ENCODE results near the gene FAM186B. TPM values are rescaled to one million over a fixed set of nuclear protein-coding genes. Genes with fewer than 3 reads are reported as not detected.

The FAM186B gene
- total and polyA plus RNA-seq, 2 donors (not counting 1 experiment from before 2014, with no cell fraction given): 0.10 to 0.33 TPM

GRCh38 chr12:49582850-49583249 lies 22.6 kb downstream of the FAM186B start:
- Histone ChIP-seq H3K79me2 (ENCODE audit: control insufficient read depth, insufficient read depth, low read length) (no peaks in the 10 kb centered on the region), H3K4me2 (ENCODE audit: extremely low read depth, insufficient read depth, low read length) (no peak overlapping the region), H4K20me1 (ENCODE audit: control insufficient read depth, extremely low read depth, insufficient read depth, low read length) (no peaks in the 10 kb centered on the region), H3K27me3 (ENCODE audit: control insufficient read depth, insufficient read depth, low read length) (no peaks in the 10 kb centered on the region), H3K36me3 (ENCODE audit: control insufficient read depth, insufficient read depth, low read length) (no peaks in the 10 kb centered on the region), H3K4me1 (ENCODE audit: control insufficient read depth, extremely low read depth, insufficient read depth, low read length) (no peaks in the 10 kb centered on the region), H3K27ac (ENCODE audit: insufficient read depth, low read length) (no peak overlapping the region), H2AFZ (ENCODE audit: low read length) (no peak overlapping the region), H3K4me3 (replicated peaks in 1 of 4; ENCODE audit: control extremely low read depth in 1 of 4, insufficient read depth in 1 of 4, low read depth in 3 of 4, low read length in 4 of 4) (no peak overlapping the region), H3K9ac (ENCODE audit: insufficient read depth, low read length) (no peak overlapping the region), H3K9me3 (ENCODE audit: control insufficient read depth, insufficient read depth, low read depth, low read length) (no peaks in the 10 kb centered on the region)
- peak in 1 of 2 donors; percentile 28 for DNase-seq (ENCODE audit: low read depth in 2 of 2)
- TF ChIP-seq CTCF (conservative IDR thresholded peaks at IDR 0.05 in 1 of 2, IDR thresholded peaks at IDR 0.05 in 1 of 2; ENCODE audit: low read depth in 1 of 2, low read length in 2 of 2): no peak

DNA sequence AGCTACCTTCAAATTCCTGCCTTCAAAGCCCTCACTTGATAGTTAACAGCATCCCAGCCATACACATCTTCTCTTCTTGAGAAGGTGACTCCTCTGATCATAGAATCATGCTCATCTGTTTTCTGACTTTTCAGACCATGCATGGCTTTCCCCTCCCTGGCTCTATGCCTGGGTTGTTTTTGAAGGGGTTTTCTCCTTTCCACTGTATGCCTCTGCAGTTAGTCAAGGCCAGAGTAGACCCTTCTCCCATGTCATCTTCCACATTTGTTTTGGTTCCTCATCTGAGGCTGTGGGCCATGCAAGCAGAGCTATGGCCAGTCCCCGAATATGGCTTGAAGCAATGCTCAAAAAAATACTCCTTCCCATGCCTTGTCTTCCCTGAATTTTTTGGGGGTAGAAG lies 23.2 kb downstream of the FAM186B start:
- Histone ChIP-seq H4K20me1 (ENCODE audit: control insufficient read depth, extremely low read depth, insufficient read depth, low read length) (no peaks in the 10 kb centered on the region), H3K9ac (ENCODE audit: insufficient read depth, low read length) (no peak overlapping the region), H3K4me1 (ENCODE audit: control insufficient read depth, extremely low read depth, insufficient read depth, low read length) (no peaks in the 10 kb centered on the region), H3K4me2 (ENCODE audit: extremely low read depth, insufficient read depth, low read length) (no peak overlapping the region), H3K36me3 (ENCODE audit: control insufficient read depth, insufficient read depth, low read length) (no peaks in the 10 kb centered on the region), H3K9me3 (ENCODE audit: control insufficient read depth, insufficient read depth, low read depth, low read length) (no peaks in the 10 kb centered on the region), H2AFZ (ENCODE audit: low read length) (no peak overlapping the region), H3K79me2 (ENCODE audit: control insufficient read depth, insufficient read depth, low read length) (no peaks in the 10 kb centered on the region), H3K27me3 (ENCODE audit: control insufficient read depth, insufficient read depth, low read length) (no peaks in the 10 kb centered on the region), H3K27ac (ENCODE audit: insufficient read depth, low read length) (no peak overlapping the region), H3K4me3 (replicated peaks in 1 of 4; ENCODE audit: control extremely low read depth in 1 of 4, insufficient read depth in 1 of 4, low read depth in 3 of 4, low read length in 4 of 4) (no peak overlapping the region)
- DNase-seq (ENCODE audit: low read depth in 2 of 2): no peak
- no peak for TF ChIP-seq EZH2 (IDR thresholded peaks at IDR 0.05; ENCODE audit: low read length, missing control alignments)
- no peak for TF ChIP-seq CTCF (conservative IDR thresholded peaks at IDR 0.05 in 1 of 2, IDR thresholded peaks at IDR 0.05 in 1 of 2; ENCODE audit: low read depth in 1 of 2, low read length in 2 of 2)

DNA sequence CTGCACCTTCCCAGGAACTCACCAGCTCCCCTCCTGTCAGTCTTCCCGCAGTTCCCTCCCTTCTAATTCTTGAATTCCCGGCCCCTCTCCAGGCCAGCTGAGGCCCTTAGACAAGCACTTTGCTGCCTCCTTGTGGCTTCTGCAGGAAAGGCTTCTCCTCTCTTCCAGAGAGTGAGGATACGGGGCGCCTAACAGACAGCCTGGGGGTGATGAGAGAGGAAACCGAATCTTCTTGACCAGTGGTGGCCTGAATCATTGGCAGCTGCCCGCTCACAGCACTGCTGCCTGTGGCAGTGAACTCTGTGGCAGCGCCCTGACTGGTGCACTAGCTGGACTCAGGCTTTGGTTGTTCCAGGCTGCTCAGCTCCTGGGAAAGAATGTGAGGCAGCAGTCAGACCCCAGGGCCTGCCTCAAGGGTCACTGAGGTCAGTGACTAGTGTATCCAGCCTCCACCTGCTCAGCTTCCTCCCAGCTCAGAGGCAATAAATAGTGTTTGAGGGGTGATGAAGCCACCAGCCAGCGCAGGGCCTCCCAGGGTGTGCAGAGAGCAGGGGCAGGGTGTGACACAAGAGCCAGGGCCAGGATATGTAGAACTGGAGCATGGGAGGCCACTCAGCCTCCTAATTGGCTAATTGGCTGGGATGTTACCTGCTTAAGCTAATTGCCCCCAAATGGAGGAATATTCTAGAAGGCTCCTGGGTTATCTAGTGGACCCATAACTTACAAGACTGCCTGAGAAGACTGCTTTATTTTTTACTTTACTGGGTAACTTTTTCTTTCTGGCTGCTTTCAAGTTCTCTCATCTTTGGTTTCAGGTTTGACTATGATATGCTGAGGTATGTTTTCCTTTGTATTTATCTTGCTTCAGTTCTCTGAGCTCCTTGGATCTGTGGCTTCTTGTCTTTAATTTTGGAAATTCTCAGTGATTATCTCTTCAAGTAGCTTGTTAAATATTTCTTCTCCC lies 24.6 kb downstream of the FAM186B start:
- H2AFZ ChIP-seq (ENCODE audit: low read length): no peak overlapping the region
- no peak overlapping the region for H3K9ac ChIP-seq (ENCODE audit: insufficient read depth, low read length)
- no peaks in the 10 kb centered on the region for H3K9me3 ChIP-seq (ENCODE audit: control insufficient read depth, insufficient read depth, low read depth, low read length)
- H3K27ac ChIP-seq (ENCODE audit: insufficient read depth, low read length): no peak overlapping the region
- no peaks in the 10 kb centered on the region for H3K79me2 ChIP-seq (ENCODE audit: control insufficient read depth, insufficient read depth, low read length)
- H3K27me3 ChIP-seq (ENCODE audit: control insufficient read depth, insufficient read depth, low read length): no peaks in the 10 kb centered on the region
- no peaks in the 10 kb centered on the region for H3K36me3 ChIP-seq (ENCODE audit: control insufficient read depth, insufficient read depth, low read length)
- no peaks in the 10 kb centered on the region for H4K20me1 ChIP-seq (ENCODE audit: control insufficient read depth, extremely low read depth, insufficient read depth, low read length)
- no peaks in the 10 kb centered on the region for H3K4me1 ChIP-seq (ENCODE audit: control insufficient read depth, extremely low read depth, insufficient read depth, low read length)
- H3K4me3 ChIP-seq (replicated peaks in 1 of 4; ENCODE audit: control extremely low read depth in 1 of 4, insufficient read depth in 1 of 4, low read depth in 3 of 4, low read length in 4 of 4): no peak overlapping the region
- peak; percentile 63 to 73 for DNase-seq (ENCODE audit: low read depth in 2 of 2)
- TF ChIP-seq EZH2 (IDR thresholded peaks at IDR 0.05; ENCODE audit: low read length, missing control alignments) (no peak), CTCF (conservative IDR thresholded peaks at IDR 0.05 in 1 of 2, IDR thresholded peaks at IDR 0.05 in 1 of 2; ENCODE audit: low read depth in 1 of 2, low read length in 2 of 2) (peak; percentile 91 to 97)
- no peak overlapping the region for H3K4me2 ChIP-seq (ENCODE audit: extremely low read depth, insufficient read depth, low read length)

Data from fibroblast of lung (primary cell).